Posterior cingulate gyrus (tissue), 11 donors: ENCODE data around the gene MAST2.

Experiments
- DNase-seq, 10 donors: peaks; one replicate each; pipeline versions ENCODE4 v3.0.0 to v3.0.0-alpha.2; 2020 to 2021; ENCODE audit warnings: mixed read lengths in 3 of 10
- intact Hi-C: fragments of 100-400 bp; cut with DNase I; formaldehyde crosslinking; loops from one replicate; pipeline ENCODE4 v1.15.1; 2023

MAST2 gene

DNA sequence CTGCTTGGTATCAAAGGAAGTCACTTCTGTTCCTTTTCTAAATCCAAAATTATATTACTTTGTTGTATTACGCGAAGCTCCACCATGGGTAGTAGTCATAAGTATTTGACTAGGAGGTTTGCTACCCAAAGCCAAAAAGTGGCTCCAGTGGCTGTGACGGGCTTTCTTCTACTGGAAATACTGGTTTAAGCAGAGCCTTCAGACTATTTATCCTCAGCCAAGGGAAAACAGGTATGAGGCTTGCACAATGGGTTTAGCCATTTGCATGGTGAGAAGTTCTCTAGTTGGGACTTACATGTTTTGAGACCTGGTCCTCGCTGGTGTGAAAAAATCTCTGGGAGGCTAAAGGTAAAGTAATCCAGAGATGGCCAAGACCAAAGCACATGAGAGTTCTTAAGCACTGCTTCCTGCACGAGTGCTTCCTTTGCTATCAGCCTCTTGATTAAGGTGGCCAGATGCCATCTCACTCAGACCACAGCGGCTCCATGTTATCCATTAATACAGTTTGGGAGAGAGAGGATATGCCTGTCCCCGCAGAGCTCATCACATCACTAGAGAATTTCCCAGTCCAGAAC, 207.8 kb downstream of the MAST2 start:
- DNase-seq = no peak
- intact Hi-C loops = no loop called here

DNA sequence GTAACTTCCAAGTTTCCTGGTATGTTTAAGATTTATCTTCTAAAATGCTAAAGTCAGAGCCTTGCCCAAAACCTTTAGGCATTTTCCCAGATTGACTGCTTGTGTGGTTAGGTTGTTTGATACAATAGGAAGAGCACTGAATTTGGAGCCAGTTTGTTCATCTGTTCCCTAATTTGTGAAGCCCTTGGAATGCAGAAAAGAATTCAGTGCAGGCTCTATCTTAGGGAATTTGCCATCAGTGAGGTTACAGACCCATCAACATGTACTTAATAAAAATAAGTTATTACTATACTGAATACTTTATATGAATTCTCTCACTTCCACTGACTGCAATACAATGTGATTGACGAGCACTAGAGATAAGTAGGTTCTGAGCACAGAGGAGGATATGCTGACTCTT, 208.8 kb downstream of the MAST2 start:
- DNase-seq = no peak
- intact Hi-C loops = no loop called here

DNA sequence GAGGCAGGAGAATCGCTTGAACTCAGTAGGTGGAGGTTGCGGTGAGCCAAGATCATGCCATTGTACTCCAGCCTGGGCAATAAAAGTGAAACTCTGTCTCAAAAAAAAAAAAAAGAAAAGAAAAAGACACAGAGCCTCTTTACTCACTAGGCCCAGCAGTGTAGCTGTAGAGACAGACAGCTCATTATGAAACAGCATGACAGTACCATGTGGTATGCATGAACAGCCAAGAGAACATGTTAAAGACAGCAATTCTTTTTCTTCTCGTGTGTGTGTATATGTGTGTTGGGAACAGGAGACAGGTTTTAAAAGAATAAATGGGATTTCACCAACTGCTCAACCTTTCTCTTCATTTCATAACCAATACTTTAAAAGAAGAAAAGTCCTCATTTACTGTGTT, 210.2 kb downstream of the MAST2 start:
- no peak for DNase-seq
- intact Hi-C loops = no loop called here

DNA sequence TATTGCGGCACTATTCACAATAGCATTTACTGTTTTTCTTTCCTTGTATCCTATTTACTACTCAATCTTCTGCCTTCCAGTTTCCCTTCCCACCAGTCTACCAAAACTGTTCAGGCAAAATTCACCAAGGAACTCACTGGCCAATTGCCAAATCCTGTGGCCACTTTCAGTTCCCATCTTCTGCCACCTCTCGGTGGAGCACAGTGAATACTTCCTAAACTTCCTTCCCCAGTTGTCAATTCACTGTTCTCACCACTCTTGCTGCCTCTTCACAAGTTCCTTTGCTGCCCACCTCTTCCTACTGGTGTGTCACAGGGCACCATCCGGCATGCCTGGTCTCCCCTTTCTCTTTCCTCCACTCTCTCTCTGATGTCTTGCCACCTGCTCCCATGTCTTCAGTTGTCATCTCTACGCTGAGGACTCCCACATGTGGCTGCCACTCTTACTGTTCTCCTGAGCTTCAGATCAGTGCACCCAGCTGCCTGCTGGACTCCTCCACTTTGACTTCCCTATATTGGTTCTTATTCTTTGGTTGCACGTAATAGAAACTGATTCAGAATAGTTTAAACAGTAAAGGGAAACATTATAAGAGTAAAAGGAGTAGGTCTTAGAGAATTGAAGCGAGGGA, 214.6 kb downstream of the MAST2 start:
- DNase-seq = no peak
- intact Hi-C loops = no loop called here

DNA sequence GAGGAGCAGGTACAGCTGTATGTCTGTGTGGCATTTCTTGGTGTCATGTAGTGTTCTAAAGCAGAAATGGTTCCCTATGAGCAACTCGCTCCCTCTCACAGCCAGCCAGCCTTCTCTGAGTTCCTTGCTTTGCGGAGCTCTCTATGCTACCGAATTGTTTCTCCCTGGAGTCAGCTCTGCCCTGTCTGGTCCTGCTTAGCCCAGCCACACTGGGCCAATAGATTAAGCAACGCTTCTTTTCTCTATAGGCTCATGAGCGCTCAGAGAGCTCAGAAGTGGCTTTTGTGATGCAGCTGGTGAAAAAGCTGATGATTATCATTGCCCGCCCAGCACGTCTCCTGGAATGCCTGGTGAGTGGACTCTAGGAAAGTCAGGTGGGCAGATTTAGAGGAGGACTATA, 215.9 kb downstream of the MAST2 start:
- no peak for DNase-seq
- intact Hi-C loops = no loop called here

DNA sequence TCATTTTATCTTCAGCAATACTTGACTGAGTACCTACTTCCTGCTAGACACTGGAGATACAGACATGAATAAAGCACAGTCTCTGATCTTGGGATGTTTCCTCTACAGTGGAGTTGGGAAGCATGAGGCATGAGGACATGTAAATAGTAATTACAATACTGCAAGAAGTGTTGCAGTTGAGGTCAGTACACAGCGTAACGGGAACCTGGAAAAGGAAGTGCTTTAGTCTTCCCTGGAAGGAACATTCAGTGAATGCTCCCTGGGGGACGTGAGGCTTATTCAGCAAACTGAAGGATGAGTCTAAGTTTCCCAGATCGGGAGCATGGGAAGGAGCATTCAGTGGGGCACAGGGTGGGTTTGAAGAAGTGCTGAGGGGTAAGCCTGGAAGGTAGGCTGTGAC, 216.6 kb downstream of the MAST2 start:
- no peak for DNase-seq
- intact Hi-C loops = no loop called here

DNA sequence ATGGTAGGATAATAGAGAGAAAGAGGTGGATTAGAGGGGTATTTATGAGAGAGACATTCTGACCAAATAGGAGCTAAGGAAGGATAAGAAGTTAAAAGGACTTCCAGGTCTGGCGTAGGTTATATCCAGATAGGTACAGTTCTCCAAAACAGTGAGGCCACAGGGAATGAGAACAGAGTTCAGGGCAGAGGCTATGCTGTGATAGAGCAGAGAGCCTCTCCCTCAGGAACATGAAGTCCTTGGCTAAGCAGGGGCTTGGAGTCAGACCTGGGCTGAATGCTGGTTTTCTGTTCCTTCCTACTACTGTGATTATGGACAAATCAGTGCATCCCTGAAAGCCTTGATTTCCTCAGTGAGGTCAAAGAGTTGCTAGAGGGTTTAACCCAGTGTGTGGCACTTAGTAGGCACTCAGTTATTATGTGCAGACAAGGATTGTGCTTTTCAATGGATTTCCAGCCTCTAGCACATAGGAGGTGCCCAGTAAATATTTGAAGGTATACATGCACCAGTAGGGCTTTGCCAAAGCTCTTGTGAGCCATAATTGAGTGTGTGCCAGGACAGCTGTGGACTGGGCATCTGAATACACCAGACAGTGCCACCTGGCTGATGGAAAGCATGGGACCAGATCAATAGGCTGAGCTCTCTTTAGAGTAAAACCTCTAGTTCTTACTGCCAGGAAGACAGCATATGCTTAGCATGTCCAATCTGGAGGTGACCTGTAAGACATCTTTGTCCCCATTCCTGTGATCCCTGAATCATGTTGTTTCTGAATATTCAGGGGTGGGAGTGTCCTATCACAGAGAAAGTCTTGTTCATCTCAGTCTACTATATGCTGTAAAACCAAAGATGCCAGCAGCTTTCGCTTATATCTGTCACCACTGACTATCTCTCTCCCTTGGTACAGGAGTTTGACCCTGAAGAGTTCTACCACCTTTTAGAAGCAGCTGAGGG, 217.9 kb downstream of the MAST2 start:
- no peak for DNase-seq
- intact Hi-C loops = no loop called here

DNA sequence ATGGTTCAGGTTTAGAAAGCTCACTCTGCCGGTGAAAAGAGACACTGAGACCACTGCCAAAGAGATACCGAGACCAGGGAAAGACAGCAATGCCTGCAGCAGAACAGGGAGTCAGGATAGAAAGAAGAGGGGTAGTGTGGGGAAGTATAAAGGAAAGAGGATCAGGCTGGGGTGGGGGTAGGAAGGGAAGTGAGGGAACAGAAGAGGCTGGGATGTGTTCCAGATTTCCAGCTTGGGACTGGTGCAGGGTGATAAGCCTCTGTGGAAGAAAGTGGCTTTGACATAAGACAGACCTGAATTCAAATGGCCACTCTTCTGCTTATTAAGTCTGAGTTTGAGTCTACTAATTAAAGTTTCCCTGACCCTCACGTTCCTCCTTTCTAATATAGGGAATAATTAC, 223.1 kb downstream of the MAST2 start:
- DNase-seq = no peak
- intact Hi-C loops = no loop called here

DNA sequence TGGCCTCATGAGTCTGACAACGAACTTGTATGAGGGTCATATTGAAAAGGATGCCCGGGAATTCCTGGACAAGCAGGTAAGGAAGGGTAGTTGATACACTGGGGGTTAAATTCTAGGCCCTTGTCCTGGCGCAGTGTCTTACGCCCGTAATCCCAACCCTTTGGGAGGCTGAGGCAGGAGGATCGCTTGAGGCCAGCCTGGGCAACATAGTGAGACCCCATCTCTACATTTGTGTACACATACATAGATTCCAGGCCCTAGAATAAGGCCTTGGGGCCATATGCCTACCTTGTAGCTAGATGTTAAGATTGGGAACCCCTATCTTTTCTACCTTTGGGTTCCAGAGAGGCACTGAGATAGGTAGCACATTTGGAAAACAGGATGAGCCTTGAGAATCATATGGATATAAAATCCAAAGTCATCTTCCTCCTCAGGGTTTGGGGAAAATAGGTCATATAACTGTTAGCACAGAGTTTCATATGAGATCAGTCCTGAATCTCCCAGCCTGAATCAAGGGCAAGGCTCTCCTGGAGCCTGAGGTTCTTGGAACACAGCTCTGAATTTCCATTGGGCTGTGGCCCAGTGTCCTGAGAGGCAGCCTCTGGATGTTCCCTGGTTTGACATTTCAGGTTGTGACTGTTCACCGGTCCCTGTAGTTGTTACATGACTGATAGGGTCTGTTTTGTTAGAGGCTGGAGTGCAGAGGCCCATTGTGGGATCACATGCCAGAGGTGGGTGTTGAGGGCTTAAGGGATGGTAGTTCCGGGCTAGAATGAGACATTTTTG, 224.6 kb downstream of the MAST2 start:
- intact Hi-C loops = no loop called here
- DNase-seq = no peak

DNA sequence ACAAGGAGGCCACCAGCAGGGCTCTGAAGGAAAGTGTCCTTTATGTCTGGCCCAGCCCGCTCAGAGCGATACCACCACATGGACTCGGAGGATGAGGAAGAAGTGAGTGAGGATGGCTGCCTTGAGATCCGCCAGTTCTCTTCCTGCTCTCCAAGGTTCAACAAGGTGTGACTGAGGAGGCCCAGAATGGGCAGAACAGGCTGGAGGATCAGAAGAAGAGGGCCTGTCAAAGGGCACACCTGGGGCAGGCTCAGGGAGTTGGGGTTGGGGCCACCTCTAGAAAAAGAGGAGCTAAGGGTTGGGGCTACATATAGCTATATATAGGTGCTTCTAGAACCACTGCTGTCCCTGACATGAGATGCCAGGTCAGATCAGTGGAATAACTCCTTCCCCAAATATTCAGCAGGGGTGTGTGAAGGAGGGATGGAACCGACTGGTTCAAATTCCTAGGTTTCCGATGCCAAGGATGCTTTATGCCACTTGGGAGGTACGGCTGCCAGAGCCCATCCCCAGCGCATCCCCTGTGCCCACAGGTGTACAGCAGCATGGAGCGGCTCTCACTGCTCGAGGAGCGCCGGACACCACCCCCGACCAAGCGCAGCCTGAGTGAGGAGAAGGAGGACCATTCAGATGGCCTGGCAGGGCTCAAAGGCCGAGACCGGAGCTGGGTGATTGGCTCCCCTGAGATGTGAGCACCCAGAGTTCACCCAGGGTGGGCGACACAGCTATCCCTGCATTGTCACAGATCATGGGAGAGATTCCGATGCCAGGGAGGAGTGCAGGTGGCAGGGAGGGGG, 226.9 kb downstream of the MAST2 start:
- no peak for DNase-seq

DNA sequence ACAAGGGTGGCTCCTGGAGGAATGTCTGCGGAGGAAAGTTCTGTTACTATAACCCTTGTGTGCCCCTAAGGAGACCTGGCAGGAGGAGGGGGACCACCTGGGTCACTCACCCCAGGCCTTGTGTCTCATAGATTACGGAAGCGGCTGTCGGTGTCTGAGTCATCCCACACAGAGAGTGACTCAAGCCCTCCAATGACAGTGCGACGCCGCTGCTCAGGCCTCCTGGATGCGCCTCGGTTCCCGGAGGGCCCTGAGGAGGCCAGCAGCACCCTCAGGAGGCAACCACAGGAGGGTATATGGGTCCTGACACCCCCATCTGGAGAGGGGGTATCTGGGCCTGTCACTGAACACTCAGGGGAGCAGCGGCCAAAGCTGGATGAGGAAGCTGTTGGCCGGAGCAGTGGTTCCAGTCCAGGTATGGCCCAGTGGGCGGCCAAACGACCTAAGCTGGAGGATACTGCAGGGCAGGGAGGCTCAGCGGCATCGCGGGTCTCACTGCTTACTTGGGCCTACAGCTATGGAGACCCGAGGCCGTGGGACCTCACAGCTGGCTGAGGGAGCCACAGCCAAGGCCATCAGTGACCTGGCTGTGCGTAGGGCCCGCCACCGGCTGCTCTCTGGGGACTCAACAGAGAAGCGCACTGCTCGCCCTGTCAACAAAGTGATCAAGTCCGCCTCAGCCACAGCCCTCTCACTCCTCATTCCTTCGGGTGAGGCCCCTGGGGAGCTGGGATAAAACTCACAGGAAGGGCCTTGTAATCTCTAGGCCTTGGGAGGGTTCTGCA, 227.7 kb downstream of the MAST2 start:
- DNase-seq = peak in 1 of 10 donors; percentile 79
- intact Hi-C loops = no loop called here

More for the DNA sequence above, 226.9 kb downstream of the MAST2 start:
- intact Hi-C loops = no loop called here

DNA sequence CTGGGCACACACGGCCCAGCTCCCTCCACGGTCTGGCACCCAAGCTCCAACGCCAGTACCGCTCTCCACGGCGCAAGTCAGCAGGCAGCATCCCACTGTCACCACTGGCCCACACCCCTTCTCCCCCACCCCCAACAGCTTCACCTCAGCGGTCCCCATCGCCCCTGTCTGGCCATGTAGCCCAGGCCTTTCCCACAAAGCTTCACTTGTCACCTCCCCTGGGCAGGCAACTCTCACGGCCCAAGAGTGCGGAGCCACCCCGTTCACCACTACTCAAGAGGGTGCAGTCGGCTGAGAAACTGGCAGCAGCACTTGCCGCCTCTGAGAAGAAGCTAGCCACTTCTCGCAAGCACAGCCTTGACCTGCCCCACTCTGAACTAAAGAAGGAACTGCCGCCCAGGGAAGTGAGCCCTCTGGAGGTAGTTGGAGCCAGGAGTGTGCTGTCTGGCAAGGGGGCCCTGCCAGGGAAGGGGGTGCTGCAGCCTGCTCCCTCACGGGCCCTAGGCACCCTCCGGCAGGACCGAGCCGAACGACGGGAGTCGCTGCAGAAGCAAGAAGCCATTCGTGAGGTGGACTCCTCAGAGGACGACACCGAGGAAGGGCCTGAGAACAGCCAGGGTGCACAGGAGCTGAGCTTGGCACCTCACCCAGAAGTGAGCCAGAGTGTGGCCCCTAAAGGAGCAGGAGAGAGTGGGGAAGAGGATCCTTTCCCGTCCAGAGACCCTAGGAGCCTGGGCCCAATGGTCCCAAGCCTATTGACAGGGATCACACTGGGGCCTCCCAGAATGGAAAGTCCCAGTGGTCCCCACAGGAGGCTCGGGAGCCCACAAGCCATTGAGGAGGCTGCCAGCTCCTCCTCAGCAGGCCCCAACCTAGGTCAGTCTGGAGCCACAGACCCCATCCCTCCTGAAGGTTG, 231.4 kb downstream of the MAST2 start:
- no peak for DNase-seq

DNA sequence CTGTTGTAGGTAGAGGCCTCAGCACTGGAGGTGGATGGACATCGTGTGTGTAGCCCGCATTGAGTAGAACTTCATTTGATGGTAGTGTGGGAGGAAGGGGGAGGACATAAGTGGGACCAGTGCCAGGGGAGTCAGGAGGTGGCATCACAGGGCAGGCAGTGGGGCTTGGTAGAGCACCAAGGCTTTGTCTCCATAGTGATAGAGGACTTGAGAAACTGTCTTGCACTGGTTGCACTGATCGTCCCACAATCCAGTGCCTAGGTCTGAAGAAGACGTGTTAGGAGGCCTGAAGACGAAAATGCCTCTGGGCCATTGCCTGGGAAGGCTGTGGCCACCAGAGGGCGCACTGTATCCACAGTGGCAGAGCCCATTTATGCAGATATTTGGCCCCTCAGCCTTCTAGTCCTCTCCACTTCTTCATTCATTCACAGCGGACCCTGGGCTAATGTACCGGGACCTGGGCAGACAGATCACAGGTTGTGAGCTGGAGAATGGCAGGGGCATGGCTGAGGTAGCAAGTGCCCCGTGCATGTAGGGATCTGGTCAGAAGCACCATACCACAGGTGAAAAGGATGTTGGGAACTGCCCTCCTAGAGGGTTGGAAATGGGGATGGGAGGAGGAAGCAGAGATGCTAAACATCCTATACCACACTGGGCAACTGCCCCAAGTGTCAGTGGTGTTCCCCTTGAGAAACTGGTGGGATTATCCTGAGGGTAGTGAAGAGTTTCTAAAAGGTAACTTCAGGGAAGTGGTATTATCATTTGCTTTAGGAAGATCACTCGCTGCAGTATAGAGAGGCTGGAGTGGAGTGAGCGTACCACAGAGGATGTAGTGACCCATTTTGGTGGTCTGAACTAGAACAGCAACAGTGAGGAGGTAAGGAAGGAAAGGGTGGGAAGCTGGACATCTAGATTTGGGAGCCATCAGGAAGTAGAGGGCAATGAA, 233.8 kb downstream of the MAST2 start:
- intact Hi-C loops = loop anchor here (1.0 to 5.0 kb wide), 3 partner anchors 95 to 186 kb away; partner anchors contain the start of gene PIK3R3
- peak; percentile 74 to 98 (median 90) for DNase-seq

More for the DNA sequence above, 231.4 kb downstream of the MAST2 start:
- intact Hi-C loops = loop anchor here (5.0 kb wide), 1 partner anchor 97 kb away; the partner anchor contains the start of gene PIK3R3

DNA sequence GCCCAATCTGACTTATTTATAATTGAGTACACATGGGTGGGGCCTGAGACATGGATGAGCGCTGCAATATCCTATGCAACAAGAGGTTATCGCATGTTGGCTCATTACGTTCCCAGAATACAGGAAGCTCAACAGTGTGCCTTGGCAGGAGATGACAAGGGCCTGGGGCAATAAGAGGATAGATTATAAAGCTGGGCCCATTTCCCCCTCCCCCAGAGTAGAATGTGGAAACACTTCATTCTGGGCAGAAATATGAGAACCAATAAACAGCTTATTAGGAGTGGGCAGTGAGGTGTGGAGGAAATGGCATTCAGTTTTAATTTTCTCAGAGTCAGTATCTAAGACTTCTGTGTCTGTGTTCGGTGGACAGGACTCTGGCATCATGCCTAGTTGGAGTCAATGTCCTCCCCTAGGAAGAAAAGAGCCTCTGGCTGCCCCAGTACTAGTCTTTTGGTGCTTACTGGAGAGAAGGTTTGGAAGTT, 236.2 kb downstream of the MAST2 start:
- intact Hi-C loops = loop anchor here (5.0 kb wide), 1 partner anchor 93 kb away; the partner anchor contains the start of gene PIK3R3
- DNase-seq = no peak

DNA sequence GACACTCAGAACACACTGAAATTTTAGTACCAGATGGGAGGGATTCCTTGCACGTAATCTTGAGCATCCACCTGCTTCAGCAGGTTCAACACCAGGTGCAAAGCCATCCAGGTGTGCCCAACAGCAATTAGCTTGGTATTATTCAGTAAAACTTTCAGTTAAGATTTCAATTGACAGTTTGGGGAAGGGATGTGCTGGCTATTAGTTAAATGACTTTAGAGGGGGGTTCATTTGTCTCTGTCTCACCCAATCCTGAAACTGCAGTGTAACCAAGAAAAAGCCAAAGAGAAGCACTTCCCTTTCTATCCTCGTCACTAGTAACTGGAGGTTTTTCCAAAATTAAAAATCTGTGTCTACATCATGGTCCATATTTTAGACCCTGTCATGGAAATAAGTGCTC, 238.1 kb downstream of the MAST2 start:
- no peak for DNase-seq
- intact Hi-C loops = no loop called here

DNA sequence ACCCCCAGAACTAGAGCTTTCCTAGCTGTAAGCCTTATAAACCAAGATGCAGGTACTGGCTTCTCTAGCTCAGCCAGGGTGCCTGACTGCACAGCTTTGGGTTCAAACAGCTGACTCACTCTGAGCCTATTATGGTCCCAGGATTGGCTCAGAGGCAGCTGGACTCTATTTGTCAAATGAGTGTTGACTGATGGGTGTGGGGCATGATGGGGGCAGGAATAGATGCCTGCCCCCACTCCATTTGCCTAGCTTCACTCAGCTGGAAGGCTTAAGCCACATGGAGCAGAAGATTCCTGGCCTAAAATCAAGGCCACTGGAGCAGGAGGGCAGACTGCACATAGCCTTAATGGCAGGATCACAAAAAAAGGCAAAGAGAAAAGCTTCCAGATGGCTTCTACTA, 238.6 kb downstream of the MAST2 start:
- intact Hi-C loops = no loop called here
- DNase-seq = no peak
